CD4-positive, alpha-beta memory T cell (primary cell): ENCODE results near the gene MAN1C1. TPM values are rescaled to one million over a fixed set of nuclear protein-coding genes. Genes with fewer than 3 reads are reported as not detected.

Experiments
- CTCF ChIA-PET: fragments of 350-600 bp; sonication (Branson Sonifier 250); formaldehyde crosslinking; loops from one replicate; lab custom pipeline; 2021; ENCODE audit warnings: inconsistent platforms; ENCODE audit not compliant: partially characterized antibody; lab: Charles Lee
- POLR2A ChIA-PET: fragments of 350-600 bp; sonication (Branson Sonifier 250); formaldehyde crosslinking; loops from one replicate; lab custom pipeline; 2021; ENCODE audit not compliant: partially characterized antibody; lab: Charles Lee
- DNase-seq, 5 donors: peaks; one replicate each; pipeline versions ENCODE4 v3.0.0 to v3.0.0-alpha.2; 2020 to 2022; ENCODE audit warnings: mixed read lengths in 1 of 5
- H3K27ac ChIP-seq: one replicate; pipeline ENCODE4 v1.7.0; 2013; ENCODE audit warnings: low read depth, low read length
- H3K27me3 ChIP-seq: 2 replicates; pipeline ENCODE4 v1.7.0; 2013; ENCODE audit warnings: mild to moderate bottlenecking, low read length, moderate library complexity; ENCODE audit not compliant: insufficient read depth
- H3K36me3 ChIP-seq: 2 replicates; pipeline ENCODE4 v1.7.0; 2013; ENCODE audit warnings: mild to moderate bottlenecking, low read length, moderate library complexity; ENCODE audit not compliant: insufficient read depth
- H3K4me1 ChIP-seq: 2 replicates; pipeline ENCODE4 v1.7.0; 2013; ENCODE audit warnings: mild to moderate bottlenecking, low read length, moderate library complexity; ENCODE audit not compliant: insufficient read depth
- H3K4me3 ChIP-seq, 2 donors: one replicate each; pipeline ENCODE4 v1.7.0; 2013; ENCODE audit warnings: low read length in 2 of 2, mild to moderate bottlenecking in 1 of 2
- H3K9me3 ChIP-seq, 2 donors: one replicate each; pipeline ENCODE4 v1.7.0; 2013; ENCODE audit warnings: low read length in 2 of 2, control low read depth in 1 of 2; ENCODE audit not compliant: control insufficient read depth in 1 of 2
- H3K27ac Mint-ChIP-seq, 7 donors: one replicate each; pipeline ENCODE4 v1.8.0; 2020 to 2021; ENCODE audit warnings: mixed read lengths in 7 of 7, mild to moderate bottlenecking in 6 of 7, inconsistent platforms in 3 of 7, moderate library complexity in 3 of 7
- H3K27me3 Mint-ChIP-seq, 2 donors: one replicate each; pipeline ENCODE4 v1.8.0; 2020 to 2021; ENCODE audit warnings: mixed read lengths in 2 of 2
- H3K36me3 Mint-ChIP-seq, 2 donors: one replicate each; pipeline ENCODE4 v1.8.0; 2020 to 2021; ENCODE audit warnings: mixed read lengths in 2 of 2, inconsistent platforms in 1 of 2, mild to moderate bottlenecking in 1 of 2
- H3K4me1 Mint-ChIP-seq, 4 donors: one replicate each; pipeline ENCODE4 v1.8.0; 2020 to 2021; ENCODE audit warnings: mixed read lengths in 4 of 4, mild to moderate bottlenecking in 1 of 4
- H3K4me3 Mint-ChIP-seq, 8 donors: one replicate each; pipeline ENCODE4 v1.8.0; 2020 to 2021; ENCODE audit warnings: mixed read lengths in 8 of 8, mild to moderate bottlenecking in 7 of 8, moderate library complexity in 6 of 8, inconsistent platforms in 3 of 8
- H3K9me3 Mint-ChIP-seq, 8 donors: one replicate each; pipeline ENCODE4 v1.8.0; 2020 to 2021; ENCODE audit warnings: mixed read lengths in 8 of 8, mild to moderate bottlenecking in 5 of 8, inconsistent platforms in 3 of 8, moderate library complexity in 1 of 8
- intact Hi-C: fragments of 100-400 bp; cut with micrococcal nuclease; formaldehyde crosslinking; loops from one replicate; pipeline ENCODE4 v1.15.1; 2023
- polyA plus RNA-seq, 2 donors: library from polyadenylated mRNA; unstranded; fragments of 300-500 nt; fragmentation: Illumina TruSeq; gene quantifications; one replicate each; pipeline ENCODE4 v1.2.3, GENCODE V29; 2021
- total RNA-seq, 2 experiments: library from RNA; stranded (reverse); gene quantifications; one replicate each; pipeline ENCODE4 v1.2.3, GENCODE V29; 2021

The MAN1C1 gene
- total and polyA plus RNA-seq, 4 experiments from 2014 or later: 3.6 to 45.1 (median 26.5) TPM

DNA sequence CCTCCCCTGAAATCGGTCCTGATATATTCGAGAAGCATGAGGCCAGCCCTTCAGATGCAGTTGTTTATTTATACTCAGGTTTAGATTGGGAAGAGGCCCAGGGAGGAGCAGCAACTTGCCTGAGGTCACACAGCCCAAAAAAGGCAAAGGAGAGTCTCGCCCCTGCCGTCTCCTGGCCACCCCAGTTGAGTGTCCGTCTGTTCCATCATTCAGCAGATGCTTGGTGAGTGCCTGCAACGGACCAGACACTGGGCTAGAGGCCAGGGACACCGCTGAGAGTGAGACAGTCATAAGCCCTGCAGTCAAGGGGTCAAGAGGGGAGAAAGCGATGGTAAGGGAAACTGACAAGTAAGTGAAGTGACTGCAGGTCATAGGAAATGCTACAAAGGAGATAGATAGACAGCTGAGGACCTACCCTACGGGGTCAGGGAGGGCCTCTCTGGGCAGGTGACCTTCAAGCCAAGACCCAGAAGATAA lies 168.0 kb downstream of the MAN1C1 start:
- H3K4me3 Mint-ChIP-seq: no peak overlapping the region
- POLR2A ChIA-PET: interaction anchor here (4.2 kb wide), 1 partner anchor 9 kb away, joined by 22 read pairs; no protein-coding TSS in a partner anchor
- H3K27ac ChIP-seq: no peak overlapping the region
- H3K27ac Mint-ChIP-seq: peak overlapping the region in 4 of 7 donors; percentile 25 to 62 (median 49)
- H3K36me3 Mint-ChIP-seq: peaks cover 23 to 39% of the 10 kb centered on the region in 2 donors
- no peaks in the 10 kb centered on the region for H3K9me3 ChIP-seq
- no peaks in the 10 kb centered on the region for H3K4me1 ChIP-seq
- no peaks in the 10 kb centered on the region for H3K36me3 ChIP-seq
- DNase-seq: no peak
- CTCF ChIA-PET: no interaction called here
- H3K9me3 Mint-ChIP-seq: no peaks in the 10 kb centered on the region
- intact Hi-C loops: no loop called here
- no peaks in the 10 kb centered on the region for H3K27me3 ChIP-seq
- no peaks in the 10 kb centered on the region for H3K27me3 Mint-ChIP-seq
- peaks cover 0 to 4% (median 0%) of the 10 kb centered on the region in 4 donors for H3K4me1 Mint-ChIP-seq
- H3K4me3 ChIP-seq: no peak overlapping the region

DNA sequence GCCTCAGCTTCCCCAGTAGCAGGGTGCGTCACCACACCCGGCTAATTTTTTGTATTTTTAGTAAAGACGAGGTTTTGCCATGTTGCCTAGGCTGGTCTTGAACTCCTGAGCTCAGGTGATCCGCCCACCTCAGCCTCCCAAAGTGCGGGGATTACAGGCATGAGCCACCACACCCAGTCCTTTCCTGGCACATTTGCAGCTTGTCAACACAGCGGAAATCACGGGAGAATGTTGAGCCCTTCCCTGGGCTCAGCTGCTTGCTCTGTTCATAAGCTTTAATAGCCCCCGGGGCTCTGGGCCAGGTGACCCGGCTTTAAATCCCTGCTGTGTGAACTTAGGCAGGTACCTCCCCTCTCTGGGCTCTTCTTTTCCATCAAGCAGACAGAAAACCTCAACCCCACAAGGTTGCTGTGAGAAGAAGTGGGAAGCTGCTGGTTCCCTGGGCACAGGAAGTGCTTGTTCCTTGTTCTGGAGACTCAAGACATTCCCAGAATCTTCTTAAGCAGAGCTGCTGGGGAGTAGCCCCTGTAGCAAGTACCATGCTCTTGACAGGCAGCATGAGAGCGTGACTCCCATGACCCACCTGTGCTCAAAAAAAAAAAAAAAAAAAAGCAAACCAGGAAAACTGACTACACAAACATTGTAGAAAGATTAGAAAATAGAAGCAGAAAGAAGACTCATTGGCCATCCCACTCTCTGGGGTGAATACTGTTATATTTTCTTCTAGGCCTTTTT lies 168.9 kb downstream of the MAN1C1 start:
- CTCF ChIA-PET: no interaction called here
- Histone ChIP-seq H3K9me3 (no peaks in the 10 kb centered on the region), H3K27me3 (no peaks in the 10 kb centered on the region), H3K36me3 (no peaks in the 10 kb centered on the region), H3K4me1 (no peaks in the 10 kb centered on the region), H3K27ac (no peak overlapping the region), H3K4me3 (no peak overlapping the region)
- POLR2A ChIA-PET: interaction anchor here (4.2 kb wide), 1 partner anchor 10 kb away, joined by 22 read pairs; no protein-coding TSS in a partner anchor
- H3K4me1 Mint-ChIP-seq: peaks cover 0 to 4% (median 2%) of the 10 kb centered on the region in 4 donors
- intact Hi-C loops: no loop called here
- H3K4me3 Mint-ChIP-seq: no peak overlapping the region
- H3K9me3 Mint-ChIP-seq: no peaks in the 10 kb centered on the region
- no peak for DNase-seq
- peak overlapping the region in 2 of 7 donors; percentile 29 to 70 for H3K27ac Mint-ChIP-seq
- peaks cover 28 to 39% of the 10 kb centered on the region in 2 donors for H3K36me3 Mint-ChIP-seq
- no peaks in the 10 kb centered on the region for H3K27me3 Mint-ChIP-seq

DNA sequence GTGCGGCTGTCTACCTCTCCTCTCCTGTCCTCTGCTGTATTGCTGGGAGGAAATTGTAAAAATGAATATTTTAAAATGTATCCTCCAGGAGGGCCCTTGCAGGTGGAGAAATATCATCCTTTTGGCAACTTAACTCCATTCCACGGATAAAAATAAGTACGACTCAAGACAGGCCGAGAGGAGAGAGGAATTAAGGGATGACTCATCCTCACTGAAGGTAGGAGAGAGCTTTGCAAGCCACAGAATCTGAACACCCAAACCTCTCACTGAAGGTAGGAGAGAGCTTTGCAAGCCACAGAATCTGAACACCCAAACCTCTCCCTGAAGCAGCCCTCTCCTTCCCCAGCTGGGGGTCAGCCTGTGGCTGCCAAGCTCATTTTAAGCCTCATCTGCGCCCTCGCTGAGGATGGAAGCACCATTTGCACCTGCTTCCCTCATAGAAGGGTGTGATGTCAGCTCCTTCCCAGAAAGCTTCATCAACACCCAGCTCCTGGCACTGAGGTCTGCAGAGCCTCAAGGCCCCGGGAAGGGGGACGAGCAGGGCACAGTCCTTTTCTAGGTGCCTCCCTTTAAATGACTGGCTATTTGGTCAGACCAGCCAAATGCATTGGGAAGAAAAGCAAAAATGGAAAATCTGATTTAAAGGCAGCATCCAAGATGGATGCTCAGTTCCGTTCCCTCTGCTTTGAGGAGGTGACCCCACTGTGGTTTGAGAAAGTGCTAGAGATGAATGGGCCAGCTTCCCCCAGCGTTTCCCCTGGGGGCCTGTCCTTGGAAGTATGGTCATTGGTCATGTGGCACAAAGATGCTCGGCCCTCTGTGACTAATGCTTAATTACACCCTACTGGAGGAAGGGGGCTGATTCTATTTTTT lies 170.5 kb downstream of the MAN1C1 start:
- Histone ChIP-seq H3K27ac (no peak overlapping the region), H3K4me1 (no peaks in the 10 kb centered on the region), H3K27me3 (no peaks in the 10 kb centered on the region), H3K9me3 (no peaks in the 10 kb centered on the region), H3K36me3 (no peaks in the 10 kb centered on the region), H3K4me3 (no peak overlapping the region)
- Mint-ChIP-seq H3K4me3 (no peak overlapping the region), H3K27ac (peak overlapping the region in 2 of 7 donors; percentile 2 to 61), H3K4me1 (peaks cover 0 to 4% (median 1%) of the 10 kb centered on the region in 4 donors), H3K9me3 (no peaks in the 10 kb centered on the region), H3K27me3 (no peaks in the 10 kb centered on the region), H3K36me3 (peaks cover 28 to 35% of the 10 kb centered on the region in 2 donors)
- no peak for DNase-seq
- intact Hi-C loops: no loop called here
- ChIA-PET POLR2A (interaction anchor here (1.0 to 4.2 kb wide), 3 partner anchors 11 to 42 kb away, joined by 3 to 22 read pairs (median 4); partner anchors contain the start of gene MTFR1L), CTCF (interaction anchor here (0.9 to 2.4 kb wide), 2 partner anchors 164 to 178 kb away, joined by 3 to 12 read pairs; no protein-coding TSS in a partner anchor)

DNA sequence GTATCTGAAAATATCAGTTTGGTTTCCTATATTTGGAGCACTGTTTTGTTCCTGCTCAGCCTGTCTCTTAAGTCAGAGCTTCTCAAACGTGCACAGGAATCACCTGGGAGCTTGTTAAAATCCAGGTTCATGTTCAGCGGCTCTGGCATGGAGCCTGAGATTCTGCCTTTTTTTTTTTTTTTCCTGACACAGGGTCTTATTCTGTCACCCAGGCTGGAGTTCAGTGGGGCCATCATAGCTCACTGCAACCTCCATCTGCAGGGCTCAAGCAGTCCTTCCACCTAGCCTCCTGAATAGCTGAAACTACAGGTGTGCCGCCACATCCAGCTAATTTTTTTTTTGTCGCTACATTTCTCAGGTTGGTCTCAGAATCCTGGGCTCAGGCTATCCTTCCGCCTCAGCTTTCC lies 171.2 kb downstream of the MAN1C1 start:
- ChIA-PET CTCF (interaction anchor here (0.9 to 2.4 kb wide), 3 partner anchors 20 to 179 kb away, joined by 3 to 12 read pairs (median 6); no protein-coding TSS in a partner anchor), POLR2A (interaction anchor here (1.0 to 4.2 kb wide), 3 partner anchors 12 to 43 kb away, joined by 3 to 22 read pairs (median 4); partner anchors contain the start of gene MTFR1L)
- Mint-ChIP-seq H3K4me3 (no peak overlapping the region), H3K36me3 (peaks cover 22 to 31% of the 10 kb centered on the region in 2 donors), H3K27me3 (no peaks in the 10 kb centered on the region), H3K27ac (peak overlapping the region in 3 of 7 donors; percentile 1 to 77 (median 29)), H3K9me3 (no peaks in the 10 kb centered on the region), H3K4me1 (peaks cover 0 to 4% (median under 1%) of the 10 kb centered on the region in 4 donors)
- no peak for DNase-seq
- H3K9me3 ChIP-seq: no peaks in the 10 kb centered on the region
- no peak overlapping the region for H3K27ac ChIP-seq
- H3K4me1 ChIP-seq: no peaks in the 10 kb centered on the region
- no peaks in the 10 kb centered on the region for H3K36me3 ChIP-seq
- H3K4me3 ChIP-seq: no peak overlapping the region
- H3K27me3 ChIP-seq: no peaks in the 10 kb centered on the region
- intact Hi-C loops: no loop called here

DNA sequence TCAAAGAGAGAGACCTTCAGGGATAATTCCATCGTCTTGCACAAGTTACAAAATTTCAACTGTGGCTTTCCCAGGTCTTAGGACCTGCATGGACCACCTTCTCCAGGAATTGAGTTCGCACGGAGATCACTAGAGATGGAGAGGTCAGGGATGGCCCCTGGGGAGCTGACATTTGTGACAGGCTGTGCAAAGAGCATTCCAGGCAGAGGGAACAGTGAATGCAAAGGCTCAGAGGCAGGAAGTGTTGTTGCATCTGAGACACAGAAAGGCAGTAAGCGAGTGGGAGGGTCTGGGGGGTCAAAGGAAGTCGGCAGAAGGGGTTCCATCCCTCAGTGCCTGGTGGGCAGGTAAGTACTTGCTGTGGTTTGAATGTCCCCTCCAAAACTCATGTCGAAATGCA lies 173.9 kb downstream of the MAN1C1 start:
- Histone ChIP-seq H3K36me3 (no peaks in the 10 kb centered on the region), H3K27ac (no peak overlapping the region), H3K27me3 (no peaks in the 10 kb centered on the region), H3K9me3 (no peaks in the 10 kb centered on the region), H3K4me3 (no peak overlapping the region), H3K4me1 (no peaks in the 10 kb centered on the region)
- Mint-ChIP-seq H3K27ac (peak overlapping the region in 3 of 7 donors; percentile 37 to 81 (median 74)), H3K36me3 (peaks cover 8 to 17% of the 10 kb centered on the region in 2 donors), H3K4me1 (peaks cover 2 to 13% (median 6%) of the 10 kb centered on the region in 4 donors), H3K9me3 (no peaks in the 10 kb centered on the region), H3K4me3 (no peak overlapping the region), H3K27me3 (no peaks in the 10 kb centered on the region)
- ChIA-PET CTCF (no interaction called here), POLR2A (interaction anchor here (0.5 to 1.5 kb wide), 2 partner anchors 114 to 258 kb away, joined by 3 read pairs; no protein-coding TSS in a partner anchor)
- intact Hi-C loops: loop anchor here (10.0 kb wide), 1 partner anchor 546 kb away; the partner anchor contains the start of gene RSRP1
- DNase-seq: no peak

DNA sequence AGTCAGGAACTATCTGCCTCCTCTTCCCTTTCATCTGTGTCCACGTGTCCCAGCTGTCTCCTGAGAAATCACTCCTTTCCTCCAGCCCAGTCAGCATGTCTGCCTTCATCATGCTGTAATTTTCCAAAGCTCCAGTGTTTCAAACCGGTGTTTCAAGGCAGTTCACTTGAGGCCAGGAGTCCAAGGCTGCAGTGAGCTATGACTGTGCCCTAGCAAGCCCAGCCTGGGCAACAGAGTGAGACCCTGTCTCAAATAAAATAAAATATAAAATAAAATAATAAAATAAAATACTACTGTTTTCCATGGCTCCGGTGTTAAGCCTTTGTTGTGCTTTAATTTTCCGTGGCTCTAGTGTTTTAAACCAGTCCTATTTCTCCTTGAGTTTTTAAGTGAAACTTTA lies 175.5 kb downstream of the MAN1C1 start:
- H3K27ac Mint-ChIP-seq: peak overlapping the region in 2 of 7 donors; percentile 88
- H3K36me3 ChIP-seq: no peaks in the 10 kb centered on the region
- no peak overlapping the region for H3K4me3 ChIP-seq
- POLR2A ChIA-PET: interaction anchor here (0.8 to 5.1 kb wide), 2 partner anchors 18 to 175 kb away, joined by 3 to 46 read pairs; partner anchors contain the start of gene MAN1C1
- H3K4me1 ChIP-seq: peaks cover 13% of the 10 kb centered on the region
- peaks cover 0 to 2% (median 0%) of the 10 kb centered on the region in 8 donors for H3K9me3 Mint-ChIP-seq
- H3K36me3 Mint-ChIP-seq: peaks cover 8 to 11% of the 10 kb centered on the region in 2 donors
- no peaks in the 10 kb centered on the region for H3K9me3 ChIP-seq
- peak overlapping the region in 1 of 8 donors; percentile 72 for H3K4me3 Mint-ChIP-seq
- no peak overlapping the region for H3K27ac ChIP-seq
- no peak for DNase-seq
- H3K27me3 Mint-ChIP-seq: peaks cover 0 to 2% of the 10 kb centered on the region in 2 donors
- peaks cover 12 to 29% (median 19%) of the 10 kb centered on the region in 4 donors for H3K4me1 Mint-ChIP-seq
- intact Hi-C loops: loop anchor here (10.0 kb wide), 1 partner anchor 547 kb away; the partner anchor contains the start of gene RSRP1
- H3K27me3 ChIP-seq: no peaks in the 10 kb centered on the region
- CTCF ChIA-PET: interaction anchor here (13.3 kb wide), 1 partner anchor 181 kb away, joined by 218 read pairs; no protein-coding TSS in a partner anchor
